B cell (primary cell): ENCODE data around the gene CRMP1. TPM values are rescaled to one million over a fixed set of nuclear protein-coding genes. Genes with fewer than 3 reads are reported as not detected.
A peak's percentile ranks its signal among the peaks of the same experiment; 100 is the strongest.

Experiments used
- ATAC-seq: fragments of 200-7000 bp; cut with Tn5 transposase; one replicate; pipeline ENCODE4 v1.10.0; 2021; ENCODE audit warnings: low read depth, mild to moderate bottlenecking, moderate number of reproducible peaks, moderate library complexity
- CTCF ChIA-PET: fragments of 350-600 bp; sonication (Branson Sonifier 250); formaldehyde crosslinking; loops from one replicate; lab custom pipeline; 2021; ENCODE audit warnings: antibody characterized with exemption, inconsistent platforms; lab: Charles Lee
- POLR2A ChIA-PET: fragments of 350-600 bp; sonication (Branson Sonifier 250); formaldehyde crosslinking; loops from one replicate; lab custom pipeline; 2021; ENCODE audit warnings: antibody characterized with exemption; lab: Charles Lee
- DNase-seq: peaks from one replicate; pipeline ENCODE4 v3.0.0; 2013
- H2AFZ ChIP-seq: 2 replicates; pipeline ENCODE4 v1.6.1; 2012; ENCODE audit warnings: mild to moderate bottlenecking, low read depth, low read length; ENCODE audit not compliant: insufficient read depth, poor library complexity, severe bottlenecking
- H3K27ac ChIP-seq, 2 donors: 1 replicate in 1 of 2; 2 replicates in 1 of 2; pipeline ENCODE4 v1.5.1; 2012 to 2013; ENCODE audit warnings: low read length in 2 of 2, mild to moderate bottlenecking in 2 of 2, moderate library complexity in 1 of 2
- H3K27me3 ChIP-seq, 4 experiments: fragments of 200-600 bp in 1 of 4; sonication (generic) in 1 of 4; replicated peaks in 1 of 4; 1 replicate in 2 of 4; 2 replicates in 2 of 4; pipeline versions ENCODE4 v1.6.1 to v1.7.0; 2013 to 2016; ENCODE audit warnings: low read length in 3 of 4, mild to moderate bottlenecking in 2 of 4, mixed read lengths in 1 of 4, moderate library complexity in 1 of 4; ENCODE audit not compliant: insufficient read depth in 4 of 4, control insufficient read depth in 3 of 4; ENCODE audit errors: control extremely low read depth in 1 of 4
- H3K36me3 ChIP-seq, 2 experiments: replicated peaks in 1 of 2; 1 replicate in 1 of 2; 2 replicates in 1 of 2; pipeline versions ENCODE4 v1.6.1 to v1.7.1; 2013; ENCODE audit warnings: low read length in 1 of 2; ENCODE audit not compliant: insufficient read depth in 2 of 2, control insufficient read depth in 1 of 2; ENCODE audit errors: control extremely low read depth in 1 of 2, extremely low read depth in 1 of 2
- H3K4me1 ChIP-seq, 2 donors: fragments of 200-600 bp in 1 of 2; sonication (generic) in 1 of 2; 1 replicate in 1 of 2; 2 replicates in 1 of 2; pipeline versions ENCODE4 v1.5.1 to v1.6.1; 2013 to 2017; ENCODE audit warnings: low read length in 2 of 2; ENCODE audit not compliant: control insufficient read depth in 2 of 2, insufficient read depth in 2 of 2
- H3K4me2 ChIP-seq: replicated peaks from 2 replicates; pipeline ENCODE3; 2012; ENCODE audit warnings: mild to moderate bottlenecking, low read depth, low read length; ENCODE audit not compliant: poor library complexity, severe bottlenecking
- H3K4me3 ChIP-seq, 5 experiments: fragments of 200-600 bp in 1 of 5; sonication (generic) in 1 of 5; 1 replicate in 3 of 5; 2 replicates in 2 of 5; pipeline versions ENCODE4 v1.5.1 to v1.7.0; 2011 to 2016; ENCODE audit warnings: low read length in 4 of 5, mild to moderate bottlenecking in 4 of 5, low read depth in 2 of 5, control low read depth in 1 of 5, moderate library complexity in 1 of 5; ENCODE audit not compliant: insufficient read depth in 1 of 5; ENCODE audit errors: control extremely low read depth in 1 of 5, extremely low read depth in 1 of 5
- H3K79me2 ChIP-seq: fragments of 200-600 bp; sonication (generic); one replicate; pipeline ENCODE4 v1.6.0; 2016; ENCODE audit warnings: low read length; ENCODE audit not compliant: control insufficient read depth, insufficient read depth
- H3K9ac ChIP-seq: fragments of 200-600 bp; sonication (generic); 2 replicates; pipeline ENCODE4 v1.6.1; 2017; ENCODE audit warnings: mild to moderate bottlenecking, low read length, moderate library complexity
- H3K9me3 ChIP-seq, 3 donors: one replicate each; pipeline versions ENCODE4 v1.6.1 to v1.7.1; 2013; ENCODE audit warnings: low read length in 2 of 3; ENCODE audit not compliant: control insufficient read depth in 2 of 3, insufficient read depth in 1 of 3; ENCODE audit errors: control extremely low read depth in 1 of 3
- H4K20me1 ChIP-seq: 2 replicates; pipeline ENCODE4 v1.6.0; 2012; ENCODE audit warnings: mild to moderate bottlenecking, low read length; ENCODE audit not compliant: insufficient read depth, control insufficient read depth, poor library complexity, severe bottlenecking
- H3K27ac Mint-ChIP-seq: one replicate; pipeline ENCODE4 v1.8.0; 2021; ENCODE audit warnings: mixed read lengths
- H3K27me3 Mint-ChIP-seq: one replicate; pipeline ENCODE4 v1.8.0; 2021; ENCODE audit warnings: mixed read lengths
- H3K4me1 Mint-ChIP-seq: one replicate; pipeline ENCODE4 v1.8.0; 2021; ENCODE audit warnings: mixed read lengths
- H3K4me3 Mint-ChIP-seq: one replicate; pipeline ENCODE4 v1.8.0; 2021; ENCODE audit warnings: mixed read lengths
- H3K9me3 Mint-ChIP-seq: one replicate; pipeline ENCODE4 v1.8.0; 2022; ENCODE audit warnings: mixed read lengths; ENCODE audit not compliant: insufficient read depth
- EZH2 ChIP-seq: IDR thresholded peaks from 2 replicates; pipeline ENCODE4 v1.6.1; 2012; ENCODE audit warnings: borderline replicate concordance, low read depth, mild to moderate bottlenecking, moderate library complexity, low read length; ENCODE audit not compliant: insufficient read depth, poor library complexity, severe bottlenecking
- WGBS: methylation state at CpG from one replicate; pipeline ENCODE4 v1.1.5; 2013; ENCODE audit warnings: missing lambda C conversion rate; ENCODE audit not compliant: insufficient coverage; 5-methylcytosine and 5-hydroxymethylcytosine counted together
- intact Hi-C: fragments of 100-400 bp; cut with micrococcal nuclease; formaldehyde crosslinking; loops from one replicate; pipeline ENCODE4 v1.10.0; 2022
- polyA plus RNA-seq: library from polyadenylated mRNA; depleted of rRNA; stranded (reverse); fragments of >200 nt; gene quantifications from 2 replicates; pipeline ENCODE4 v1.2.3, GENCODE V29; 2012
- total RNA-seq, 2 donors: library from RNA; stranded (reverse); fragments of 120-200 nt in 1 of 2; gene quantifications; 1 replicate in 1 of 2; 2 replicates in 1 of 2; pipeline versions ENCODE4 v1.2.3 to v1.2.4, GENCODE V29; 2013 to 2022
- TF ChIP-seq, protein P1 (sequence below): fragments of 200-600 bp; IDR thresholded peaks from one replicate; pipeline ENCODE4 v1.8.0; 2022; ENCODE audit warnings: antibody characterized with exemption, mild to moderate bottlenecking

CRMP1 gene
- total and polyA plus RNA-seq, 2 donors (not counting 1 experiment from before 2014, with no cell fraction given), result 0.13 TPM; not detected in 1

DNA sequence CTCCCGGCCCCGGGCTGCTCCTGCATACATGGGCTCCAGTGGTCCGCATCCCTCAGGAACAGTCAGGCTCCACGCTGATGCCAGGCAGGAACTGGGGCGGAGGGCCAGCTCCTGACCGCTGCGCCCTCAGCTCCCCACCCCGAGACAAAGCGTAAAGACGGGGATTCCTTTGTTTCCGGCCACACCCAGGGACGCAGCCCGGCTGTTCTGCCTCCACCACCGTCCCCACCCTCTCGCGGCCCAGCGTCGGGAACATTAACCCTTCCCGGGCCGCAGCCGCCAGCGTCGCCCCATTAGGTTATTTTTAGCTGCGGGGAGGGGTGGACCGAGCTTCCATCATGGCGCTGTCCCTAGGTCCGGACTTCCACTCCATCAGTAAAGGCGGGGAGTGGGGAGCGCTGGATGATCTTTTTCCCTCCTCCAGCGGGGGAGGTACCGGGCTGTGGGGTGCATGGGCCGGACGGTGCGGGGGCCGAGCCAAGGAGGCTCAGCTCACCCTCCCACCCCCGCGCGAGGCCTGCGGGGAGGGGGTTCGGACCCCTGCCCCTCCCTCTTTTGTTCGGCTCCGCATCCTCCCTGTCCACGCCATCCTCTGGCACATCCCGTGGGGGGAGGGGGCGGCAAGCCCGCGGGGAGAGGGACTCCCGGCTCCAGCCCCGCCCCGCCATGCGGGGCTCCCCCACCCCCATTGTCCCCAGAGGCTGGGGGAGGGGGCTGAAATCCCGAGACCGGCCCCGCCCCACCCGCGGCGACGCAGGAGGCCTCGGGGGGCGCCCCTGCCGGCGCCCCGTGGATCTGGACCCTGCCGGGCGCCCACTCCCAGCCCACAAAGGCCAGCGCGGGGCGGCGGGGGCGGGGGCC is 5.3 kb downstream of the CRMP1 start:
- no peaks in the 10 kb centered on the region for H3K79me2 ChIP-seq
- ChIA-PET POLR2A (interaction anchor here (0.6 kb wide), 1 partner anchor 1019 kb away, joined by 5 read pairs; no protein-coding TSS in a partner anchor), CTCF (no interaction called here)
- no peak overlapping the region for H2AFZ ChIP-seq
- H3K36me3 ChIP-seq, result no peaks in the 10 kb centered on the region
- intact Hi-C loops, result no loop called here
- peaks cover 0 to 58% (median 32%) of the 10 kb centered on the region in 4 experiments for H3K27me3 ChIP-seq
- H3K9me3 ChIP-seq, result peaks cover 0 to 51% (median 0%) of the 10 kb centered on the region in 3 donors
- H3K27ac ChIP-seq, result no peak overlapping the region
- Mint-ChIP-seq H3K9me3 (no peaks in the 10 kb centered on the region), H3K4me3 (peak overlapping the region; percentile 26), H3K4me1 (peaks cover 40% of the 10 kb centered on the region), H3K27me3 (peaks cover 40% of the 10 kb centered on the region), H3K27ac (no peak overlapping the region)
- DNase-seq (no peak), ATAC-seq (no peak)
- H3K9ac ChIP-seq, result no peak overlapping the region
- peaks cover 45 to 48% of the 10 kb centered on the region in 2 donors for H3K4me1 ChIP-seq
- no peak overlapping the region for H3K4me3 ChIP-seq
- 9% methylated on average over 48 of the region's 70 CpGs for WGBS
- H3K4me2 ChIP-seq, result peak overlapping the region; percentile 55
- TF ChIP-seq EZH2, result no peak
- TF ChIP-seq, protein P1, sequence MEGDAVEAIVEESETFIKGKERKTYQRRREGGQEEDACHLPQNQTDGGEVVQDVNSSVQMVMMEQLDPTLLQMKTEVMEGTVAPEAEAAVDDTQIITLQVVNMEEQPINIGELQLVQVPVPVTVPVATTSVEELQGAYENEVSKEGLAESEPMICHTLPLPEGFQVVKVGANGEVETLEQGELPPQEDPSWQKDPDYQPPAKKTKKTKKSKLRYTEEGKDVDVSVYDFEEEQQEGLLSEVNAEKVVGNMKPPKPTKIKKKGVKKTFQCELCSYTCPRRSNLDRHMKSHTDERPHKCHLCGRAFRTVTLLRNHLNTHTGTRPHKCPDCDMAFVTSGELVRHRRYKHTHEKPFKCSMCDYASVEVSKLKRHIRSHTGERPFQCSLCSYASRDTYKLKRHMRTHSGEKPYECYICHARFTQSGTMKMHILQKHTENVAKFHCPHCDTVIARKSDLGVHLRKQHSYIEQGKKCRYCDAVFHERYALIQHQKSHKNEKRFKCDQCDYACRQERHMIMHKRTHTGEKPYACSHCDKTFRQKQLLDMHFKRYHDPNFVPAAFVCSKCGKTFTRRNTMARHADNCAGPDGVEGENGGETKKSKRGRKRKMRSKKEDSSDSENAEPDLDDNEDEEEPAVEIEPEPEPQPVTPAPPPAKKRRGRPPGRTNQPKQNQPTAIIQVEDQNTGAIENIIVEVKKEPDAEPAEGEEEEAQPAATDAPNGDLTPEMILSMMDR, result no peak
- no peaks in the 10 kb centered on the region for H4K20me1 ChIP-seq

DNA sequence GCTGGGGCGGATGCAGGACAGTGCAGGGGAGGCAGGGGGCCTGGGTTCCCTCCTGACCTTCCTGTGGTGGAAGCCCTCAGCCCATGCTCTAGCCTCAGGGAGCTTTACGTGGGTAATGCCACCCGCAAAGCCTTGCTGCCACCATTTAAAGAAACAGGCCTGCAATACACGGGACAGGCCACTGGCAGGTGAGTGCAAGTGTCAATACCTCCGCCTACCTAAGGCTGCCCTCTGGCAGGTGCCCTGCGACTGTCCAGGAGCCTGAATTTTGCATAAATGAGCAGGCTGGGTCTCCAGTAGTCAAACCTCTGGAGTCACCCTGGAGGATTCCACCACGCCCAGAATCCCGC is 5.9 kb downstream of the CRMP1 start:
- ATAC-seq (no peak), DNase-seq (no peak)
- H3K9me3 ChIP-seq, result peaks cover 0 to 48% (median 0%) of the 10 kb centered on the region in 3 donors
- H3K36me3 ChIP-seq, result no peaks in the 10 kb centered on the region
- POLR2A ChIA-PET, result no interaction called here
- Mint-ChIP-seq H3K27ac (no peak overlapping the region), H3K9me3 (no peaks in the 10 kb centered on the region), H3K4me1 (peaks cover 40% of the 10 kb centered on the region), H3K27me3 (peaks cover 41% of the 10 kb centered on the region), H3K4me3 (peak overlapping the region; percentile 26)
- H3K9ac ChIP-seq, result no peak overlapping the region
- no peaks in the 10 kb centered on the region for H3K79me2 ChIP-seq
- TF ChIP-seq, protein P1, result no peak
- TF ChIP-seq EZH2, result no peak
- WGBS, result 48% methylated on average over 8 of the region's 8 CpGs
- H2AFZ ChIP-seq, result no peak overlapping the region
- peak overlapping the region; percentile 55 for H3K4me2 ChIP-seq
- H3K27me3 ChIP-seq, result peaks cover 0 to 55% (median 31%) of the 10 kb centered on the region in 4 experiments
- no peak overlapping the region for H3K27ac ChIP-seq
- H4K20me1 ChIP-seq, result no peaks in the 10 kb centered on the region
- CTCF ChIA-PET, result no interaction called here
- no peak overlapping the region for H3K4me3 ChIP-seq
- peaks cover 45 to 48% of the 10 kb centered on the region in 2 donors for H3K4me1 ChIP-seq
- intact Hi-C loops, result no loop called here
